ENCODE data around the gene GPX2.
A peak's percentile ranks its signal among the peaks of the same experiment; 100 is the strongest.

Gene GPX2

GRCh38 chr14:64974563-64974962, 32.0 kb upstream of the GPX2 start:
- no peak overlapping the region for H3K4me3 ChIP-seq
- no peak overlapping the region for H3K9ac ChIP-seq (ENCODE audit: insufficient read length)
- DNase-seq (ENCODE audit: low read depth, low spot score), result no peak
- H3K9me3 ChIP-seq (ENCODE audit: low read depth, low read length), result no peaks in the 10 kb centered on the region
- no peaks in the 10 kb centered on the region for H3K36me3 ChIP-seq (ENCODE audit: insufficient read depth, low read length)
- TF ChIP-seq EZH2 (IDR thresholded peaks at IDR 0.05) (no peak), FOXP2 (optimal IDR thresholded peaks at IDR 0.05; ENCODE audit: control extremely low read depth, extremely low read length, insufficient read depth) (no peak), POLR2AphosphoS5 (IDR thresholded peaks at IDR 0.05; ENCODE audit: borderline replicate concordance, low read depth, low read length) (no peak)
- H3K27ac ChIP-seq, result no peak overlapping the region

GRCh38 chr14:64973826-64974225, 31.3 kb upstream of the GPX2 start:
- no peak for TF ChIP-seq EZH2 (IDR thresholded peaks at IDR 0.05)
- no peak for TF ChIP-seq POLR2AphosphoS5 (IDR thresholded peaks at IDR 0.05; ENCODE audit: borderline replicate concordance, low read depth, low read length)
- no peak for TF ChIP-seq FOXP2 (optimal IDR thresholded peaks at IDR 0.05; ENCODE audit: control extremely low read depth, extremely low read length, insufficient read depth)
- Histone ChIP-seq H3K36me3 (ENCODE audit: insufficient read depth, low read length) (no peaks in the 10 kb centered on the region), H3K9ac (ENCODE audit: insufficient read length) (no peak overlapping the region), H3K27ac (no peak overlapping the region), H3K9me3 (ENCODE audit: low read depth, low read length) (no peaks in the 10 kb centered on the region), H3K4me3 (no peak overlapping the region)
- DNase-seq (ENCODE audit: low read depth, low spot score), result no peak

- no peak overlapping the region for H3K9ac ChIP-seq (ENCODE audit: insufficient read length)
- TF ChIP-seq POLR2AphosphoS5 (IDR thresholded peaks at IDR 0.05; ENCODE audit: borderline replicate concordance, low read depth, low read length), result no peak
- TF ChIP-seq FOXP2 (optimal IDR thresholded peaks at IDR 0.05; ENCODE audit: control extremely low read depth, extremely low read length, insufficient read depth), result no peak
- TF ChIP-seq EZH2 (IDR thresholded peaks at IDR 0.05), result no peak
- H3K4me3 ChIP-seq, result peak overlapping the region; percentile 85
- no peak overlapping the region for H3K27ac ChIP-seq
- H3K9me3 ChIP-seq (ENCODE audit: low read depth, low read length), result no peaks in the 10 kb centered on the region
- no peak for DNase-seq (ENCODE audit: low read depth, low spot score)
- no peaks in the 10 kb centered on the region for H3K36me3 ChIP-seq (ENCODE audit: insufficient read depth, low read length)
Measured at GRCh38 chr14:64973026-64973442, 30.5 kb upstream of the GPX2 start.

- Histone ChIP-seq H3K36me3 (ENCODE audit: insufficient read depth, low read length) (no peaks in the 10 kb centered on the region), H3K9ac (ENCODE audit: insufficient read length) (peak within 1 kb of the TSS; percentile 73), H3K9me3 (ENCODE audit: low read depth, low read length) (no peaks in the 10 kb centered on the region), H3K27ac (no peak within 1 kb of the TSS), H3K4me3 (peak within 1 kb of the TSS; percentile 85)
- TF ChIP-seq FOXP2 (optimal IDR thresholded peaks at IDR 0.05; ENCODE audit: control extremely low read depth, extremely low read length, insufficient read depth) (no peak), EZH2 (IDR thresholded peaks at IDR 0.05) (no peak), POLR2AphosphoS5 (IDR thresholded peaks at IDR 0.05; ENCODE audit: borderline replicate concordance, low read depth, low read length) (no peak)
- DNase-seq (ENCODE audit: low read depth, low spot score), result no peak
Measured at GRCh38 chr14:64971943-64972791, 29.6 kb upstream of the GPX2 start, which contains the start of gene RAB15. TSS of gene RAB15 (minus strand) at chr14:64972336. CDS start at chr14:64972076, 260 bp downstream.

- Histone ChIP-seq H3K36me3 (ENCODE audit: insufficient read depth, low read length) (no peaks in the 10 kb centered on the region), H3K9ac (ENCODE audit: insufficient read length) (peak overlapping the region; percentile 70), H3K9me3 (ENCODE audit: low read depth, low read length) (no peaks in the 10 kb centered on the region), H3K27ac (no peak overlapping the region), H3K4me3 (peak overlapping the region; percentile 81)
- no peak for TF ChIP-seq FOXP2 (optimal IDR thresholded peaks at IDR 0.05; ENCODE audit: control extremely low read depth, extremely low read length, insufficient read depth)
- no peak for TF ChIP-seq POLR2AphosphoS5 (IDR thresholded peaks at IDR 0.05; ENCODE audit: borderline replicate concordance, low read depth, low read length)
- no peak for TF ChIP-seq EZH2 (IDR thresholded peaks at IDR 0.05)
- no peak for DNase-seq (ENCODE audit: low read depth, low spot score)
Measured at GRCh38 chr14:64971491-64971942, 29.0 kb upstream of the GPX2 start.

GRCh38 chr14:64970776-64971477, 28.4 kb upstream of the GPX2 start:
- H3K27ac ChIP-seq, result no peak overlapping the region
- TF ChIP-seq FOXP2 (optimal IDR thresholded peaks at IDR 0.05; ENCODE audit: control extremely low read depth, extremely low read length, insufficient read depth), result no peak
- no peak for TF ChIP-seq EZH2 (IDR thresholded peaks at IDR 0.05)
- no peaks in the 10 kb centered on the region for H3K9me3 ChIP-seq (ENCODE audit: low read depth, low read length)
- H3K36me3 ChIP-seq (ENCODE audit: insufficient read depth, low read length), result no peaks in the 10 kb centered on the region
- peak overlapping the region; percentile 81 for H3K4me3 ChIP-seq
- DNase-seq (ENCODE audit: low read depth, low spot score), result no peak
- no peak overlapping the region for H3K9ac ChIP-seq (ENCODE audit: insufficient read length)

- H3K9me3 ChIP-seq (ENCODE audit: low read depth, low read length), result no peaks in the 10 kb centered on the region
- H3K27ac ChIP-seq, result no peak overlapping the region
- H3K4me3 ChIP-seq, result no peak overlapping the region
- no peaks in the 10 kb centered on the region for H3K36me3 ChIP-seq (ENCODE audit: insufficient read depth, low read length)
- DNase-seq (ENCODE audit: low read depth, low spot score), result no peak
- H3K9ac ChIP-seq (ENCODE audit: insufficient read length), result no peak overlapping the region
- no peak for TF ChIP-seq EZH2 (IDR thresholded peaks at IDR 0.05)
- TF ChIP-seq FOXP2 (optimal IDR thresholded peaks at IDR 0.05; ENCODE audit: control extremely low read depth, extremely low read length, insufficient read depth), result no peak
- TF ChIP-seq POLR2AphosphoS5 (IDR thresholded peaks at IDR 0.05; ENCODE audit: borderline replicate concordance, low read depth, low read length), result no peak
Measured at GRCh38 chr14:64970041-64970440, 27.5 kb upstream of the GPX2 start.

GRCh38 chr14:64968651-64969050, 26.1 kb upstream of the GPX2 start:
- DNase-seq (ENCODE audit: low read depth, low spot score), result no peak
- no peaks in the 10 kb centered on the region for H3K36me3 ChIP-seq (ENCODE audit: insufficient read depth, low read length)
- H3K27ac ChIP-seq, result peak overlapping the region; percentile 45; the same call in 1 of the 2 replicates
- no peak for TF ChIP-seq EZH2 (IDR thresholded peaks at IDR 0.05)
- TF ChIP-seq POLR2AphosphoS5 (IDR thresholded peaks at IDR 0.05; ENCODE audit: borderline replicate concordance, low read depth, low read length), result no peak
- TF ChIP-seq FOXP2 (optimal IDR thresholded peaks at IDR 0.05; ENCODE audit: control extremely low read depth, extremely low read length, insufficient read depth), result no peak
- H3K9me3 ChIP-seq (ENCODE audit: low read depth, low read length), result no peaks in the 10 kb centered on the region
- no peak overlapping the region for H3K4me3 ChIP-seq
- no peak overlapping the region for H3K9ac ChIP-seq (ENCODE audit: insufficient read length)
